HepG2 (cell line): ENCODE results near the gene PPP1R12A. TPM values are rescaled to one million over a fixed set of nuclear protein-coding genes. Genes with fewer than 3 reads are reported as not detected.

ENCODE experiments used
- ATAC-seq: fragments of 200-7000 bp; cut with Tn5 transposase; 3 replicates; pipeline ENCODE4 v1.9.1; 2020; ENCODE audit warnings: mild to moderate bottlenecking, moderate library complexity
- BruUV-seq: library from RNA; stranded (reverse); fragments of 400-500 nt; replicated peaks from 2 replicates; lab custom pipeline; 2021; lab: Mats Ljungman, UMichigan
- CTCF ChIA-PET: fragments of 300-600 bp; formaldehyde crosslinking; extraction: SDS; loops from one replicate; lab custom pipeline; 2021; ENCODE audit warnings: low total read pairs, inconsistent platforms, low intra/inter-chr PET ratio; lab: Yijun Ruan, JAX
- POLR2A ChIA-PET: fragments of 350-600 bp; sonication (Branson Sonifier 250); formaldehyde crosslinking; loops from one replicate; lab custom pipeline; 2020; ENCODE audit warnings: antibody characterized with exemption, inconsistent platforms; lab: Yijun Ruan, JAX
- DNase-seq: peaks from one replicate; pipeline ENCODE4 v3.0.0-alpha.2; 2015; ENCODE audit warnings: low spot score
- FAIRE-seq: peaks from 3 replicates; lab custom pipeline; 2011; peaks lifted over from hg19 to GRCh38; lab: Jason Lieb, UNC
- H2AFZ ChIP-seq: one replicate; pipeline ENCODE4 v1.6.1; 2011; ENCODE audit warnings: low read length, inconsistent platforms
- H3K27ac ChIP-seq: fragments of 300-600 bp; 3 replicates; pipeline ENCODE4 v1.8.0; 2011; ENCODE audit warnings: mixed run types, mild to moderate bottlenecking, mixed read lengths, low read length, inconsistent platforms; ENCODE audit not compliant: insufficient read depth; ENCODE audit errors: extremely low read length
- H3K27me3 ChIP-seq, 2 experiments: fragments of 200-600 bp in 1 of 2; 2 replicates in 1 of 2; 3 replicates in 1 of 2; pipeline versions ENCODE4 v1.6.0 to v1.8.0; 2011; ENCODE audit warnings: low read length in 2 of 2, mild to moderate bottlenecking in 2 of 2, moderate library complexity in 2 of 2, inconsistent platforms in 1 of 2; ENCODE audit not compliant: insufficient read depth in 2 of 2, control insufficient read depth in 1 of 2
- H3K36me3 ChIP-seq, 2 experiments: fragments of 200-600 bp in 1 of 2; replicated peaks in 1 of 2; 2 replicates in 1 of 2; 3 replicates in 1 of 2; pipeline versions ENCODE4 v1.5.1 to v1.8.0; 2011; ENCODE audit warnings: low read length in 2 of 2, inconsistent platforms in 1 of 2; ENCODE audit not compliant: insufficient read depth in 2 of 2, control insufficient read depth in 1 of 2
- H3K4me1 ChIP-seq: 2 replicates; pipeline ENCODE4 v1.5.1; 2012; ENCODE audit warnings: low read length, inconsistent platforms; ENCODE audit not compliant: insufficient read depth
- H3K4me2 ChIP-seq: 2 replicates; pipeline ENCODE4 v1.6.0; 2011; ENCODE audit warnings: low read depth, low read length, inconsistent platforms
- H3K4me3 ChIP-seq, 3 experiments: fragments of 200-600 bp in 1 of 3; sonication (generic), shearing (Covaris generic) in 1 of 3; replicated peaks in 1 of 3; 2 replicates each; pipeline ENCODE4 v1.5.1; 2011 to 2016; ENCODE audit warnings: low read length in 3 of 3, inconsistent platforms in 2 of 3, low read depth in 2 of 3, mild to moderate bottlenecking in 2 of 3, control low read depth in 1 of 3, mixed read lengths in 1 of 3; ENCODE audit not compliant: insufficient read depth in 1 of 3
- H3K79me2 ChIP-seq: one replicate; pipeline ENCODE4 v1.6.1; 2011; ENCODE audit warnings: low read length, inconsistent platforms; ENCODE audit not compliant: insufficient read depth
- H3K9ac ChIP-seq: 2 replicates; pipeline ENCODE4 v1.6.0; 2011; ENCODE audit warnings: mild to moderate bottlenecking, low read depth, low read length, inconsistent platforms; ENCODE audit not compliant: insufficient read depth
- H3K9me3 ChIP-seq: 2 replicates; pipeline ENCODE4 v1.5.1; 2012; ENCODE audit warnings: mild to moderate bottlenecking, low read length
- H4K20me1 ChIP-seq: 2 replicates; pipeline ENCODE4 v1.6.0; 2011; ENCODE audit warnings: inconsistent platforms, mild to moderate bottlenecking, low read length, moderate library complexity; ENCODE audit not compliant: insufficient read depth
- ARNTL ChIP-seq: sonication (generic); formaldehyde crosslinking; IDR thresholded peaks from 2 replicates; pipeline ENCODE4 v1.4.0; 2020; ENCODE audit warnings: mild to moderate bottlenecking, missing genetic modification reagents
- ELF4 ChIP-seq: sonication (generic); formaldehyde crosslinking; IDR thresholded peaks from 2 replicates; pipeline ENCODE4 v1.5.0; 2020; ENCODE audit warnings: missing genetic modification reagents, mild to moderate bottlenecking, moderate library complexity, borderline replicate concordance
- KDM3A ChIP-seq: IDR thresholded peaks from 2 replicates; pipeline ENCODE4 v1.6.1; 2018; ENCODE audit warnings: low read depth, missing compliant biosample characterization
- MAFF ChIP-seq: IDR thresholded peaks from 2 replicates; pipeline ENCODE4 v1.6.1; 2011; ENCODE audit warnings: low read depth, low read length, improper control_type of control experiment
- MAFK ChIP-seq, 2 experiments: IDR thresholded peaks in 1 of 2; conservative IDR thresholded peaks in 1 of 2; 2 replicates each; pipeline ENCODE4 v1.6.1; 2011; ENCODE audit warnings: improper control_type of control experiment in 2 of 2, low read length in 2 of 2
- MTF1 ChIP-seq: sonication (generic); formaldehyde crosslinking; IDR thresholded peaks from 2 replicates; pipeline ENCODE4 v1.5.0; 2020; ENCODE audit warnings: missing genetic modification reagents
- NFE2 ChIP-seq: sonication (generic); formaldehyde crosslinking; IDR thresholded peaks from 2 replicates; pipeline ENCODE4 v1.4.0; 2020; ENCODE audit warnings: missing genetic modification reagents
- POGZ ChIP-seq: sonication (generic); formaldehyde crosslinking; IDR thresholded peaks from 2 replicates; pipeline ENCODE4 v1.4.0; 2020; ENCODE audit warnings: mild to moderate bottlenecking, missing genetic modification reagents
- SNRNP70 ChIP-seq: fragments of 200-400 bp; formaldehyde crosslinking; IDR thresholded peaks from 2 replicates; pipeline ENCODE4 v1.6.1; 2017; ENCODE audit warnings: mild to moderate bottlenecking, low read depth, low read length, moderate library complexity
- SP4 ChIP-seq: sonication (generic); formaldehyde crosslinking; IDR thresholded peaks from 2 replicates; pipeline ENCODE4 v1.8.1; 2023; ENCODE audit warnings: mild to moderate bottlenecking, missing genetic modification reagents
- STAG1 ChIP-seq: sonication (generic); formaldehyde crosslinking; IDR thresholded peaks from 2 replicates; pipeline ENCODE4 v1.4.0; 2020; ENCODE audit warnings: missing genetic modification reagents
- TEF ChIP-seq: sonication (generic); formaldehyde crosslinking; IDR thresholded peaks from 2 replicates; pipeline ENCODE4 v1.5.0; 2020; ENCODE audit warnings: missing genetic modification reagents
- WIZ ChIP-seq: sonication (generic); formaldehyde crosslinking; IDR thresholded peaks from 2 replicates; pipeline ENCODE4 v1.5.1; 2020; ENCODE audit warnings: mild to moderate bottlenecking, missing genetic modification reagents
- ZBTB20 ChIP-seq: sonication (generic); formaldehyde crosslinking; IDR thresholded peaks from 2 replicates; pipeline ENCODE4 v1.8.1; 2023; ENCODE audit warnings: missing genetic modification reagents, low read depth, mild to moderate bottlenecking, borderline replicate concordance
- ZBTB7A ChIP-seq: sonication (generic); formaldehyde crosslinking; IDR thresholded peaks from 2 replicates; pipeline ENCODE4 v1.8.0; 2022; ENCODE audit warnings: mild to moderate bottlenecking, missing genetic modification reagents
- ZFY ChIP-seq: sonication (generic); formaldehyde crosslinking; IDR thresholded peaks from 2 replicates; pipeline ENCODE4 v1.4.0; 2020; ENCODE audit warnings: missing genetic modification reagents
- ZMYM2 ChIP-seq: sonication (generic); formaldehyde crosslinking; IDR thresholded peaks from 2 replicates; pipeline ENCODE4 v1.8.0; 2022; ENCODE audit warnings: mild to moderate bottlenecking, missing genetic modification reagents
- ZNF274 ChIP-seq: sonication (generic); formaldehyde crosslinking; IDR thresholded peaks from 2 replicates; pipeline ENCODE4 v1.5.1; 2020; ENCODE audit warnings: mild to moderate bottlenecking, missing genetic modification reagents
- ZNF850 ChIP-seq: sonication (generic); formaldehyde crosslinking; conservative IDR thresholded peaks from 2 replicates; pipeline ENCODE4 v1.9.0; 2021; ENCODE audit warnings: mild to moderate bottlenecking, missing genetic modification reagents
- WGBS: methylation state at CpG from one replicate; pipeline ENCODE4 v1.1.6; 2017; ENCODE audit warnings: low lambda C conversion rate; 5-methylcytosine and 5-hydroxymethylcytosine counted together
- in situ Hi-C: cut with HindIII; loops from 2 replicates; pipeline ENCODE4 v1.10.0; 2017; ENCODE audit warnings: low pct_unique_long_range_greater_than_20kb; ENCODE audit not compliant: extremely low pct_ligation_motif_present
- intact Hi-C: fragments of 100-400 bp; cut with micrococcal nuclease; formaldehyde crosslinking; loops from one replicate; pipeline ENCODE4 v1.10.0; 2022; ENCODE audit not compliant: unreplicated experiment
- polyA plus RNA-seq, 8 experiments: library from polyadenylated mRNA; depleted of rRNA in 3 of 8; stranded (reverse) in 7 of 8; unstranded in 1 of 8; fragments of >200 nt; fragmentation: Illumina TruSeq in 4 of 8; extraction: Trizol in 4 of 8; gene quantifications; 2 replicates each; pipeline versions ENCODE4 v1.2.1 to v1.2.3, GENCODE V29; 2011 to 2016; ENCODE audit warnings: low read depth in 4 of 8, missing spikeins in 1 of 8, mixed read lengths in 1 of 8; ENCODE audit not compliant: insufficient read depth in 1 of 8
- total RNA-seq, 5 experiments: library from RNA; depleted of rRNA; stranded (reverse); fragments of >200 nt; fragmentation: Illumina TruSeq; extraction: Trizol; gene quantifications; 2 replicates each; pipeline ENCODE4 v1.2.3, GENCODE V29; 2016; ENCODE audit warnings: low read depth in 1 of 5

The PPP1R12A gene
- total and polyA plus RNA-seq, 2 of the 13 experiments (the other 11 are each of a cell fraction or from before 2014, with no cell fraction given) = 23.8 to 50.0 TPM

GRCh38 chr12:79919762-79920161, 15.1 kb downstream of the PPP1R12A start (continued):
- TF ChIP-seq ZNF274 (no peak), KDM3A (CRISPR knock-in tag) (no peak), ZBTB7A (CRISPR knock-in tag) (no peak), ZBTB20 (CRISPR knock-in tag) (no peak), ZNF850 (no peak), MAFK (conservative IDR thresholded peaks at IDR 0.05 in 1 of 2, IDR thresholded peaks at IDR 0.05 in 1 of 2; ENCODE audit: low read length in 2 of 2) (peak; percentile 41 to 76; a peak in 2 of 4 replicates), SP4 (CRISPR knock-in tag) (no peak), MAFF (peak; percentile 49; the same call in 1 of the 2 replicates)

- FAIRE-seq (no peak), DNase-seq (no peak), ATAC-seq (no peak)
- Histone ChIP-seq H3K4me1 (peaks cover 24% of the 10 kb centered on the region), H3K27ac (no peak overlapping the region), H3K27me3 (no peaks in the 10 kb centered on the region), H3K4me2 (no peak overlapping the region), H3K9ac (no peak overlapping the region), H3K4me3 (no peak overlapping the region), H3K36me3 (no peaks in the 10 kb centered on the region), H3K9me3 (no peaks in the 10 kb centered on the region), H2AFZ (no peak overlapping the region), H4K20me1 (0 out of 2 replicates have a peak, but pooled peaks cover 11% of the 10 kb centered on the region), H3K79me2 (peaks cover 89% of the 10 kb centered on the region)
- CTCF ChIA-PET = no interaction called here
- intact Hi-C loops (no loop called here), in situ Hi-C loops (no loop called here)
- BruUV-seq = no TSS peak
- WGBS = 98% methylated on average over 2 of the region's 2 CpGs
- POLR2A ChIA-PET = no interaction called here
- no peak for TF ChIP-seq MTF1 (CRISPR knock-in tag)
- TF ChIP-seq NFE2 (CRISPR knock-in tag) = no peak
- TF ChIP-seq ARNTL (CRISPR knock-in tag) = no peak
- no peak for TF ChIP-seq WIZ (CRISPR knock-in tag)
- no peak for TF ChIP-seq ELF4 (CRISPR knock-in tag)
- no peak for TF ChIP-seq SNRNP70
- TF ChIP-seq ZMYM2 = no peak
- no peak for TF ChIP-seq TEF (CRISPR knock-in tag)
- no peak for TF ChIP-seq ZFY (CRISPR knock-in tag)
- no peak for TF ChIP-seq STAG1
- TF ChIP-seq POGZ = no peak
Measured at GRCh38 chr12:79916826-79917225, 18.1 kb downstream of the PPP1R12A start.
